ENCODE results near the gene ZNF33B. TPM values are rescaled to one million over a fixed set of nuclear protein-coding genes. Genes with fewer than 3 reads are reported as not detected.

The ZNF33B gene
- polyA plus RNA-seq (2012; ENCODE audit: insufficient read length, low read depth), result 2.9 TPM

- peak; percentile 77 for TF ChIP-seq POLR2AphosphoS5 (IDR thresholded peaks at IDR 0.05; ENCODE audit: low read depth, low read length)
- no peak for TF ChIP-seq REST (IDR thresholded peaks at IDR 0.05; ENCODE audit: insufficient read depth in 1 of 2, low read depth in 2 of 2, low read length in 2 of 2)
- TF ChIP-seq TAF1 (IDR thresholded peaks at IDR 0.05; ENCODE audit: borderline replicate concordance, insufficient read depth, low read length), result no peak; the same call in 1 of the 2 replicates
- no peak for TF ChIP-seq SIN3A (IDR thresholded peaks at IDR 0.05; ENCODE audit: borderline replicate concordance, insufficient read depth, low read length)
- peak; percentile 95 for TF ChIP-seq FOXP2 (optimal IDR thresholded peaks at IDR 0.05; ENCODE audit: borderline replicate concordance, extremely low read depth, extremely low read length, insufficient read depth)
Observed at GRCh38 chr10:42638055-42638820, at the start of gene ZNF33B. Gene ZNF33B, minus strand, starts transcription at chr10:42638570. Its CDS starts 1,642 bp downstream, at chr10:42636928.

DNA sequence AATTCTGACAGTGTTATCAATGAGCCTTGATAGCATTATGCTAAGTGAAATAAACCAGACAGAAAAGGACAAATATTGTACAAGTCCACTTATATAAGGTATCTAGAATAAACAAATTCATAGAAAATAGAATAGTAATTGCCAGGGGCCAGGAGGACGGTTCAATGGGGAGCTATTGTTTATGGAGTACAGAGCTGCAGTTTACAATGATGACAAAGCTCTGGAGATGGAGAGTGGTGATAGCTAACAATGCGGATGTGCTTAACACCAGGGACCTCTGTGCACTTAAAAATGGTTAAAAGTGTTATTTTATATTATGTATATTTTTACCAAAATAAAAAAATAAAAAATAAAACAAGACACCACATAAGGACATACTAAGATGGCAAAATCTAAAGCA lies 46.1 kb upstream of the ZNF33B start:
- no peak for TF ChIP-seq POLR2AphosphoS5 (IDR thresholded peaks at IDR 0.05; ENCODE audit: low read depth, low read length)
- no peak for TF ChIP-seq FOXP2 (optimal IDR thresholded peaks at IDR 0.05; ENCODE audit: borderline replicate concordance, extremely low read depth, extremely low read length, insufficient read depth)
- TF ChIP-seq TAF1 (IDR thresholded peaks at IDR 0.05; ENCODE audit: borderline replicate concordance, insufficient read depth, low read length), result no peak
- no peak for TF ChIP-seq REST (IDR thresholded peaks at IDR 0.05; ENCODE audit: insufficient read depth in 1 of 2, low read depth in 2 of 2, low read length in 2 of 2)
- TF ChIP-seq SIN3A (IDR thresholded peaks at IDR 0.05; ENCODE audit: borderline replicate concordance, insufficient read depth, low read length), result no peak

DNA sequence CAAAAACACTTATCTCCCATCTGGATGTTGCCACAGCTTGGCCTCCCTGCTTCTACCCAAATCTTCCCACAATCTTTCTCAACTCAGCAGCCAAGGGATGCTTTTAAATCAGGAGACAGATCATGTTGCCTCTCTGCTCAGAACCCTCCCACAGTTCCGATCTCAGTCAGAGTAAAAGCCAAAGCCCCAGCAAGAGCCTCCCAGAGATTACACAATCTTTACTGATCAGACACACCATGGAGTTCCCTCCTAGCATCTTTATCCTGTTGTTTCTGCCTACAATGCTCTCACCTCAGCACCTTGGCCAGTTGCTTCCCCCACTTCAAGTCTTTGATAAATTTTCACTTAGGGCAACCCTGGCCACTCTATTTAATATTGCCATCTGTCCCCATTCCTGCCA lies 41.9 kb upstream of the ZNF33B start:
- TF ChIP-seq TAF1 (IDR thresholded peaks at IDR 0.05; ENCODE audit: borderline replicate concordance, insufficient read depth, low read length) (no peak), REST (IDR thresholded peaks at IDR 0.05; ENCODE audit: insufficient read depth in 1 of 2, low read depth in 2 of 2, low read length in 2 of 2) (0 out of 4 replicates have a peak, but pooled peaks of 1 of the 2 experiments have one; percentile 12), SIN3A (IDR thresholded peaks at IDR 0.05; ENCODE audit: borderline replicate concordance, insufficient read depth, low read length) (no peak), POLR2AphosphoS5 (IDR thresholded peaks at IDR 0.05; ENCODE audit: low read depth, low read length) (no peak)

- TF ChIP-seq SIN3A (IDR thresholded peaks at IDR 0.05; ENCODE audit: borderline replicate concordance, insufficient read depth, low read length) (no peak), POLR2AphosphoS5 (IDR thresholded peaks at IDR 0.05; ENCODE audit: low read depth, low read length) (no peak), TAF1 (IDR thresholded peaks at IDR 0.05; ENCODE audit: borderline replicate concordance, insufficient read depth, low read length) (no peak), FOXP2 (optimal IDR thresholded peaks at IDR 0.05; ENCODE audit: borderline replicate concordance, extremely low read depth, extremely low read length, insufficient read depth) (no peak), REST (IDR thresholded peaks at IDR 0.05; ENCODE audit: insufficient read depth in 1 of 2, low read depth in 2 of 2, low read length in 2 of 2) (no peak)
Observed at GRCh38 chr10:42654419-42654818, 16.0 kb upstream of the ZNF33B start.
